ENCODE data around the gene MAMDC4. TPM values are rescaled to one million over a fixed set of nuclear protein-coding genes. Genes with fewer than 3 reads are reported as not detected.

The MAMDC4 gene
- total and polyA plus RNA-seq, 2 of the 13 experiments (the other 11 are each of a cell fraction or from before 2014, with no cell fraction given) = 6.0 to 6.8 TPM

- no peak for TF ChIP-seq MLX (CRISPR knock-in tag; IDR thresholded peaks at IDR 0.05)
- no peak for TF ChIP-seq GLI4 (CRISPR knock-in tag; IDR thresholded peaks at IDR 0.05; ENCODE audit: borderline replicate concordance)
- no peak for TF ChIP-seq MLLT10 (CRISPR knock-in tag; IDR thresholded peaks at IDR 0.05)
- TF ChIP-seq ZFY (CRISPR knock-in tag; IDR thresholded peaks at IDR 0.05) = peak; percentile 37; the same call in 1 of the 2 replicates
- TF ChIP-seq ZNF670 (CRISPR knock-in tag; IDR thresholded peaks at IDR 0.05; ENCODE audit: borderline replicate concordance) = 0 out of 2 replicates have a peak, but pooled peaks have one; percentile 14
- TF ChIP-seq TRIM24 (CRISPR knock-in tag; IDR thresholded peaks at IDR 0.05) = no peak
- TF ChIP-seq EHMT2 (IDR thresholded peaks at IDR 0.05; ENCODE audit: borderline replicate concordance, low read depth, low read length) = no peak
- TF ChIP-seq ZNF615 (CRISPR knock-in tag; IDR thresholded peaks at IDR 0.05; ENCODE audit: borderline replicate concordance) = no peak
- no peak for TF ChIP-seq BRD4 (CRISPR knock-in tag; IDR thresholded peaks at IDR 0.05)
- TF ChIP-seq HDAC1 (CRISPR knock-in tag; IDR thresholded peaks at IDR 0.05) = peak; percentile 19; the same call in 1 of the 2 replicates
- TF ChIP-seq CENPBD1 (CRISPR knock-in tag; IDR thresholded peaks at IDR 0.05; ENCODE audit: borderline replicate concordance, low read depth) = no peak
- TF ChIP-seq ATRX (CRISPR knock-in tag; IDR thresholded peaks at IDR 0.05; ENCODE audit: borderline replicate concordance) = no peak
- no peak for TF ChIP-seq PAXIP1 (CRISPR knock-in tag; conservative IDR thresholded peaks at IDR 0.05)
- TF ChIP-seq NCOA1 (CRISPR knock-in tag; IDR thresholded peaks at IDR 0.05) = no peak
- TF ChIP-seq SYNCRIP (IDR thresholded peaks at IDR 0.05; ENCODE audit: insufficient read depth, low read depth, low read length) = no peak
- peak; percentile 71; the same call in 1 of the 2 replicates for TF ChIP-seq NRL (CRISPR knock-in tag; IDR thresholded peaks at IDR 0.05; ENCODE audit: borderline replicate concordance)
- TF ChIP-seq ZNF704 (CRISPR knock-in tag; IDR thresholded peaks at IDR 0.05; ENCODE audit: borderline replicate concordance) = peak; percentile 80; the same call in 1 of the 2 replicates
- no peak for TF ChIP-seq ZFAT (CRISPR knock-in tag; conservative IDR thresholded peaks at IDR 0.05)
- TF ChIP-seq CHCHD3 (CRISPR knock-in tag; IDR thresholded peaks at IDR 0.05) = no peak
- TF ChIP-seq NR2F2 (IDR thresholded peaks at IDR 0.05; ENCODE audit: borderline replicate concordance, low read depth) = no peak
- no peak; the same call in 1 of the 2 replicates for TF ChIP-seq NR2C2 (CRISPR knock-in tag; IDR thresholded peaks at IDR 0.05; ENCODE audit: borderline replicate concordance)
These were observed 34.8 kb downstream of the MAMDC4 start (continued) for GRCh38 chr9:136886610-136887597.
